NCI-H1417 (cell line): ENCODE results near the gene HLA-DMB.

Source experiments
- DNase-seq, 3 experiments: peaks; one replicate each; lab custom pipeline; 2025; lab: John Stamatoyannopoulos, UW

The HLA-DMB gene

DNA sequence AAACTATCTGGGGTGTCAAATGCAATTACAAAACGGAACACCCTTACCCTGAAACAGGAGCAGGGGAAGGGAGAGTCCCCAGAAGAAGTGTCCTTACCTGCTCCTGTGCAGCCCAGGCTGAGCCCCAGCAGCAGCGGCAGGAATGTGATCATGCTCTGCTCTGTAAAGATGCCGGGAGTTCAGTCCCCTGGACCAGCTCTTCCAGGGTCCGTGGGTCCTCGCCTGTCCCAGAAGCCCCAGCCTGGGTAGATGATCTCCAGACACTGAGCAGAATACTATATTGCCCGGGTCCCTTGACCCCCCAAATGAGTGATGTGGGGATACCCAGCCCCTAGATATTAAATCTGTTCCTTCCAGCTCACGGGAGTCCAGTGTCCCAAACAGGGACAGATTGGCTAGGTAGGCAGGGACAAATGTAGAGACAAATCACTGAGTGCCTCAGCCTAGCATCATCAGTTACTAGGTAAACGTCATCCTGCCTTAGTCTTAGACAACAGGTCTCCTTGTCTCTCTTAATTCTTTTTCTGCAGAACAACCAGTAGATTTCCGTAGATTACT lies at the start of gene HLA-DMB:
HLA-DMB (minus strand) TSS at position 373 of the 558 bp plus-strand sequence; CDS start at position 152, 221 bp downstream.
- DNase-seq = peak in 2 of 3 experiments; percentile 8 to 13

GRCh38 chr6:32989368-32989767 lies 48.5 kb upstream of the HLA-DMB start:
- no peak for DNase-seq

GRCh38 chr6:32984622-32985389 lies 44.0 kb upstream of the HLA-DMB start:
- DNase-seq = peak; percentile 82 to 94 (median 92)

- DNase-seq = no peak
These were observed 43.3 kb upstream of the HLA-DMB start for GRCh38 chr6:32983964-32984621.

GRCh38 chr6:32983493-32983848 lies 42.6 kb upstream of the HLA-DMB start:
- no peak for DNase-seq

- peak in 2 of 3 experiments; percentile 19 to 54 for DNase-seq
These were observed 42.1 kb upstream of the HLA-DMB start for GRCh38 chr6:32982702-32983492.

GRCh38 chr6:32982084-32982701 lies 41.4 kb upstream of the HLA-DMB start:
- DNase-seq = peak; percentile 41 to 81 (median 73)

- DNase-seq = no peak
These were observed 39.7 kb upstream of the HLA-DMB start for GRCh38 chr6:32980488-32981038.

DNA sequence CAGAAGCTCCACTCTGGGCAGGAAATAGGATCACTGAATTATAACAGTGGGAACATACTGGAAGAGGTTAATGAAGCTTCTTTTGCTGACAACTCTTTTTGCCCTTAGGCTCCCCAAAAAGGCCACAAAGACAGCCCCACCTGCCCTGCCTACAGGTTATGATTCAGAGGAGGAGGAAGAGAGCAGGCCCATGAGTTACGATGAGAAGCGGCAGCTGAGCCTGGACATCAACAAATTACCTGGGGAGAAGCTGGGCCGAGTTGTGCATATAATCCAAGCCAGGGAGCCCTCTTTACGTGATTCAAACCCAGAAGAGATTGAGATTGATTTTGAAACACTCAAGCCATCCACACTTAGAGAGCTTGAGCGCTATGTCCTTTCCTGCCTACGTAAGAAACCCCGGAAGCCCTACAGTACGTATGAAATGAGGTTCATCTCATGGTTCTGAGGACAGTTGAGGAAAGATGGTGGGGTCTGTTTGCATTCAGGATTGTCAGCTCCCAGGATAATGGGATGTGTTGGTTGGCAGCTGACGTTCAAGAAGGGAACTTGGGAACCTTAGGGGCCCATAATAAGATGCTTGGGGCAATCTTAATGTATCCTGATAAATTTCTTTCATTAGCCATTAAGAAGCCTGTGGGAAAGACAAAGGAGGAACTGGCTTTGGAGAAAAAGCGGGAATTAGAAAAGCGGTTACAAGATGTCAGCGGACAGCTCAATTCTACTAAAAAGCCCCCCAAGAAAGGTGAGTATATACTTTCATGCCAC lies 39.1 kb upstream of the HLA-DMB start:
- DNase-seq = no peak

DNA sequence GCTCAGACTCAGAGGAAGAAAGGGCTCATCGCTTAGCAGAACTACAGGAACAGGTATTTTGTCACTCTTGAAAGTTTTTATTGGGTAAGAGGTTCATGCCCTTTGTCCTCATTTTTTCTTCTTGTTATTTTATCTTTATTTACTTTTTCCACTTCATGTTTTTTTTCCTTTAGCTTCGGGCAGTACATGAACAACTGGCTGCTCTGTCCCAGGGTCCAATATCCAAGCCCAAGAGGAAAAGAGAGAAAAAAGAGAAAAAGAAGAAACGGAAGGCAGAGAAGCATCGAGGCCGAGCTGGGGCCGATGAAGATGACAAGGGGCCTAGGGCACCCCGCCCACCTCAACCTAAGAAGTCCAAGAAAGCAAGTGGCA lies 37.1 kb upstream of the HLA-DMB start:
- DNase-seq = no peak

DNA sequence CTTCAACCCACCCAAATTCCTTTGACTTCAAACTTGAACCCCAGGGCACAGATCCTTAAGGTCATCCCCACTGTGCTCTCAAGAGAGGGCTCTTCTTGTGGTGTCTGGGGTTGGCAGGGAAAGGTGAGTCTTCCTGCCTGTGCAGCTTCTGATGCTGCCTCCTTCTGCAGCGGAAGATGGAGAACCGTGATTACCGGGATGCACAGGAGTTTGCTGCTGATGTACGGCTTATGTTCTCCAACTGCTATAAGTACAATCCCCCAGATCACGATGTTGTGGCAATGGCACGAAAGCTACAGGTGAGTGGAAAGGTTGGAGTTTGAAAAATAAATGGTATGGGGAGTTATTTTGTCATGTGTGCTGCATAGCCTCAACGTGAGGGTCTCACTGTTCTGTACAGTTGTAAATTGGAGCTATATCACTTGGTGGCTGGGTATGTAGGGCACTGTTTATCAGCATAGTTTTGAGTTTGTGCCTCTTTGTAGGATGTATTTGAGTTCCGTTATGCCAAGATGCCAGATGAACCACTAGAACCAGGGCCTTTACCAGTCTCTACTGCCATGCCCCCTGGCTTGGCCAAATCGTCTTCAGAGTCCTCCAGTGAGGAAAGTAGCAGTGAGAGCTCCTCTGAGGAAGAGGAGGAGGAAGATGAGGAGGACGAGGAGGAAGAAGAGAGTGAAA lies 36.6 kb upstream of the HLA-DMB start:
- no peak for DNase-seq

DNA sequence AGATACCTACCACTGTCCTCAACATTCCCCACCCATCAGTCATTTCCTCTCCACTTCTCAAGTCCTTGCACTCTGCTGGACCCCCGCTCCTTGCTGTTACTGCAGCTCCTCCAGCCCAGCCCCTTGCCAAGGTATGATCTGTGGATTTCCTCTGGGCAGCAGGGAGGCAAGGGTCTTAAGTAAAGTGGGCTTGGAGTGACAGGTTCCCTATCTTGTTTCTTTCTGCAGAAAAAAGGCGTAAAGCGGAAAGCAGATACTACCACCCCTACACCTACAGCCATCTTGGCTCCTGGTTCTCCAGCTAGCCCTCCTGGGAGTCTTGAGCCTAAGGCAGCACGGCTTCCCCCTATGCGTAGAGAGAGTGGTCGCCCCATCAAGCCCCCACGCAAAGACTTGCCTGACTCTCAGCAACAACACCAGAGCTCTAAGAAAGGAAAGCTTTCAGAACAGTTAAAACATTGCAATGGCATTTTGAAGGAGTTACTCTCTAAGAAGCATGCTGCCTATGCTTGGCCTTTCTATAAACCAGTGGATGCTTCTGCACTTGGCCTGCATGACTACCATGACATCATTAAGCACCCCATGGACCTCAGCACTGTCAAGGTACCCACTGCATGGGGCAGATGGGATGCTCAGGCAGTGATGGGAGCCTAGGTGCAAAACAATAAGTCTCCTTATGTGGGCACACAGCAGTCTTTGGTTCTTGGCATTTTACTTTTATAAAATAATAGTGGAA lies 35.7 kb upstream of the HLA-DMB start:
- no peak for DNase-seq

DNA sequence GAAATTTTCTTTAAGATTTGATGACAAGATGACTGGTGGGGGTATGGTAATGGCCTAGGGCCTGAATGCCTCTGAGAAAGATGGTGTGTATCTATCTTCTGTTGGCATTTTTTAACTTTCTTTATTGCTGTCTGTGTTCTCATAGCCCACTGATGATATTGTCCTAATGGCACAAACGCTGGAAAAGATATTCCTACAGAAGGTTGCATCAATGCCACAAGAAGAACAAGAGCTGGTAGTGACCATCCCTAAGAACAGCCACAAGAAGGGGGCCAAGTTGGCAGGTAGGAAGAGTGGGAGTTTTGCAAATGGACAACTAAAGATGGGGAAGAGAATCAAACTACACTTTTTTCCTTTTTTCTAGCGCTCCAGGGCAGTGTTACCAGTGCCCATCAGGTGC lies 35.1 kb upstream of the HLA-DMB start:
- no peak for DNase-seq

DNA sequence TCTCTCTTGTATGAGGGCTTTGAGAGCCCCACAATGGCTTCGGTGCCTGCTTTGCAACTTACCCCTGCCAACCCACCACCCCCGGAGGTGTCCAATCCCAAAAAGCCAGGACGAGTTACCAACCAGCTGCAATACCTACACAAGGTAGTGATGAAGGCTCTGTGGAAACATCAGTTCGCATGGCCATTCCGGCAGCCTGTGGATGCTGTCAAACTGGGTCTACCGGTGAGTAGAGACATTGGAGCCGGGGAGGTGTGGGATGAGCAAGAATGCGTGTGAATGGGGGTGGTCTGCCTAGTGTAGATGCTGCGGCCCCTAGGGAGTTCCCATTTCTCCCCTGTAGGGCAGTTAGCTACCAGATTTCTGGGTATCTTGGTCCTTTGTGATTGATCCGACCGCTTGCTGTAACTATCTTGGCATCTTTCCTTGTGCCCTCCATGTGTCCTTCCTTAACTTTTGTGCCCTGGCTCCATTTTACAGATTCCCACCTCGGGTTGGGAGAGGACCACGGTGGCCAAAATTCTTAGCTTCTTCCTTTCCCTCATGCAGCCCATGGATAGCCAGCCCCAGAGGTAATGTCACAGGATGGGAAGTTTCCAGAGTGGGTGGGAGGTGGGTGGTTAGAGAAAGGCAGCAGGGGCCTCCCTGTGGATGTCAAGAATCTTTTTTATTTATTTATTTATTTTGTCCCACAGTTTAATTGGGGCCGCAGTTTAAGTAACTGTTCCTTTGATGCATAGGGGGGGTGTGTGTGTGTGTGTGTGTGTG lies 33.9 kb upstream of the HLA-DMB start:
- peak in 1 of 3 experiments; percentile 13 for DNase-seq

- DNase-seq = peak in 1 of 3 experiments; percentile 59
These were observed 33.1 kb upstream of the HLA-DMB start for GRCh38 chr6:32974016-32974333.

DNA sequence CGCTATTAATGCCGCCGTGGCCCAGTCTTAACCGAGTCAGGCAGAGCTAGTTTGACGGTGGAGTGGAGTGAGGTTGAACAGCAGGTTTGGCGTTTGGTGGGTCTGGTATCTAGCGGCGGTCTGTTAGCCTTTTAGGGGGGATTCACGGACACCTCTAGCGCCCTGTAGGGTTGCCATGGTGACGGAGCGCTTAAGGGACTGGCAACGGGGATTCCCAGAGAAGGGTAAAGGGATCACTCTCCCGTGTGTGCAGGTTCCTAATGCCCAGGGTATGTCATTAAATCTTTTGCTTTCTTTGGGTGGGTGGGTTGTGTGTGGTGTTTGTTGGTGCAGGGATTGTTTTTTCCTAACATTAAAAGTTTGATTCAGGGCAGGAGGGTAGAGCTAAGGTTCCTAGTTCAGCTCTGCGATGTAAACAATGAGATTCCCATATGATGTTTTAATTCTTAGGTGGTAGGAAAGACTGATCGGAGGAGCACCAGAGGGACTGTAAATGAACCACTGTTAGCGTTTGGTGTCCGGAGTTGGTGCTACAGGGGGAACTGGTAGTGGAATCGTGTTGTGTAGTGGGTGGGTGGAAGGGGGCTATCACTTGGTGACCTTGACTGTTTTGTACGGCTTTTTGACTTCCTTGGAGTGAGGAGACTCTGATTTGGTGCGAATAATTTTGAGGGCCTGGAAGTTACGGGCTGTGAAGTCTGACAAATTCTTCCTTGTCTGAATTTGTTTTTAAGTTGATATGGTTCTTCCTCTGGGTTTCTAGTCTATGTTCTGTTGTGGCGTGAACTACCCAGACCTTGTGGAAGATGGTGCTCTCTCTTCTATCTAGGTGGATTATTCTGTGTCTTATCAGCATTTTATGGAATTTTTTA lies 32.6 kb upstream of the HLA-DMB start:
- DNase-seq = peak; percentile 31 to 82 (median 71)

DNA sequence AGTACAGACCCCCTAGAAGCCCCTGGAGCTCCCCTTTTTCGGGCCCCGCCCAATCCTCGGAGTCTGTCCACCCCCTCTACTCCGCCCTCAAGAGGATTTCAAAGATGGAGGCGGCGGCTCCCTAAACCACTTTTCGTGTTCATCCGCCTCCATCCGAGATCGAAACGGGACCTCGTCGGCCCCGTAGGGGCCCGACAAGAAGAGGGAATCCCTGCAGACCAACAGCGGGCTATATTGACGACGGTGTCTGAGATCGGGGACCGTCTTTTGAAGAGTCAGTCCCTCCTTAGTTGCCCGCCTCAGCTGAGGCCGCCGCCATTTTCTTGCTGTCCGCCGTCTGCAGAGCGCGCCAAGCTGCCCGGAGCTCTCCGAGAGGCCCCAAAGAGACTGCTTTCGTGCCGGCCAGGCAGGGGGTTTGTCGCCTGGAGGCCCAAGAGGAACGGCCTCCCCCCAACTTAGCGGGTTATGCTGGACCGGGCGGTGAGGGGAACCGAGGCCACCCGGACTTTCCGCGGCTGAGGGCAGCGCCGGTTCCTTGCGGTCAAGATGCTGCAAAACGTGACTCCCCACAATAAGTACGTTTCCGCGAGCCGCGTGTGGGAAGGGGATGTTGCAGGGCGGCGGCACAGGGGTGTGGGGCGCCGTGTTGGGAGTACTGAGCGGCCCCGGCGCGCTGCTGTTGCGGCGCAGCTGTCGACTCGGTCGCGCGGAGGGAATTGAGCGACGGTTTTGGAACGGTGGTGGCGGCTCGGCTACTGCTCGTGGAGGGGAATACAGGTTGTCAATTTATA lies 31.7 kb upstream of the HLA-DMB start:
- peak in 2 of 3 experiments; percentile 59 to 71 for DNase-seq
